NT2/D1 (cell line): ENCODE measurements around the gene ARL15.
"Not testable (repeated sequence)": the region's sequence is repeated elsewhere in the genome, so short reads cannot be mapped to it uniquely, and the experiment has no call there.

Experiments
- YY1 ChIP-seq: IDR thresholded peaks from 2 replicates; pipeline ENCODE4 v1.6.1; 2011; ENCODE audit not compliant: insufficient read length, insufficient read depth
- ZNF274 ChIP-seq: IDR thresholded peaks from 2 replicates; pipeline ENCODE4 v1.6.1; 2011; ENCODE audit warnings: mild to moderate bottlenecking, low read depth, low read length

- TF ChIP-seq YY1, ZNF274: not testable (repeated sequence)
Observed at GRCh38 chr5:54352580-54352979, 42.2 kb upstream of the ARL15 start.
